GM23338 (cell line): ENCODE results near the gene OCA2.

Experiments used
- CREB1 ChIP-seq: fragments of 250-450 bp; sonication (Bioruptor Pico); IDR thresholded peaks from 2 replicates; pipeline ENCODE4 v1.5.0; 2020; ENCODE audit warnings: low read depth, mild to moderate bottlenecking, moderate library complexity
- EZH2 ChIP-seq: fragments of 200-600 bp; sonication (generic); IDR thresholded peaks from one replicate; pipeline ENCODE4 v1.8.0; 2017; ENCODE audit warnings: antibody characterized with exemption, mild to moderate bottlenecking, low read depth; ENCODE audit not compliant: unreplicated experiment
- EZH2phosphoT487 ChIP-seq: fragments of 200-600 bp; sonication (generic); IDR thresholded peaks from one replicate; pipeline ENCODE4 v1.8.1; 2018; ENCODE audit warnings: antibody characterized with exemption; ENCODE audit not compliant: unreplicated experiment
- JUNB ChIP-seq: IDR thresholded peaks from one replicate; pipeline ENCODE4 v1.6.1; 2016; ENCODE audit warnings: antibody characterized with exemption; ENCODE audit not compliant: unreplicated experiment
- NANOG ChIP-seq: IDR thresholded peaks from 2 replicates; pipeline ENCODE4 v1.6.1; 2016; ENCODE audit warnings: antibody characterized with exemption, borderline replicate concordance
- POLR2AphosphoS5 ChIP-seq: IDR thresholded peaks from 2 replicates; pipeline ENCODE4 v1.6.1; 2016; ENCODE audit warnings: antibody characterized with exemption, low read depth
- STAT1 ChIP-seq: IDR thresholded peaks from one replicate; pipeline ENCODE4 v1.6.1; 2016; ENCODE audit warnings: antibody characterized with exemption; ENCODE audit not compliant: unreplicated experiment
- ZNF114 ChIP-seq: fragments of 250-450 bp; sonication (Bioruptor Pico); IDR thresholded peaks from 2 replicates; pipeline ENCODE4 v1.5.0; 2020; ENCODE audit warnings: mild to moderate bottlenecking, moderate library complexity
- TF ChIP-seq, protein P1 (sequence below), 2 experiments: fragments of 200-600 bp in 1 of 2; sonication (generic) in 1 of 2; conservative IDR thresholded peaks; 2 replicates each; pipeline versions ENCODE4 v1.5.1 to v1.6.1; 2016 to 2017; ENCODE audit warnings: antibody characterized with exemption in 2 of 2, low read depth in 2 of 2, mild to moderate bottlenecking in 2 of 2, moderate library complexity in 1 of 2
- TF ChIP-seq, protein P2 (sequence below): IDR thresholded peaks from 2 replicates; pipeline ENCODE4 v1.6.1; 2016; ENCODE audit warnings: antibody characterized with exemption
- TF ChIP-seq, protein P3 (sequence below): IDR thresholded peaks from one replicate; pipeline ENCODE4 v1.6.1; 2018; ENCODE audit warnings: antibody characterized with exemption; ENCODE audit not compliant: unreplicated experiment

DNA sequence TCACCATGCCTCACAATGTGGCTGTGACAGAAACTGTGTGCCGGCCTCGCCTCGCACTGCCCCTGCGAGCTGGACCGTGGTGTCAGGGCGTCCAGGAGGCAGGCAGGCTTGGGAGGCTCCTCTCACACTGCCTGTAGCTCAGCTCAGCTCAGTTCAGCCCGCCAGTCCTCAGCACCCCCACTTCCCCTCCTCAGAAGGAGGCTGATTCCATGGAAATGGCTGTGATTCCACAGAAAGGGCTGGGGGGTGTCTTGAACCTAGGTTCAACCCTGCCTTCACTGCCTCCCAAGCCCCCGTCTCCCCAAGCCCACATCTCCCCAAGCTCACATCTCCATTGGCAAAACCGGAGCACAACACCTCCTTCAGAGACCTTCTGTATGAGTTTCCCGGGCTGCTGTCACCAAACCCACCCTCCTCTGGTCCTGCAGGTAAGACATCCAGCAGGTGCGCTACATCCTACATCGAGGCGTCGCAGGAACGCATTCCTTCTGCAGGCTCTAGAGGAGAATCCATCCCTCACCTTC is 94.0 kb downstream of the OCA2 start:
- TF ChIP-seq, protein P1, sequence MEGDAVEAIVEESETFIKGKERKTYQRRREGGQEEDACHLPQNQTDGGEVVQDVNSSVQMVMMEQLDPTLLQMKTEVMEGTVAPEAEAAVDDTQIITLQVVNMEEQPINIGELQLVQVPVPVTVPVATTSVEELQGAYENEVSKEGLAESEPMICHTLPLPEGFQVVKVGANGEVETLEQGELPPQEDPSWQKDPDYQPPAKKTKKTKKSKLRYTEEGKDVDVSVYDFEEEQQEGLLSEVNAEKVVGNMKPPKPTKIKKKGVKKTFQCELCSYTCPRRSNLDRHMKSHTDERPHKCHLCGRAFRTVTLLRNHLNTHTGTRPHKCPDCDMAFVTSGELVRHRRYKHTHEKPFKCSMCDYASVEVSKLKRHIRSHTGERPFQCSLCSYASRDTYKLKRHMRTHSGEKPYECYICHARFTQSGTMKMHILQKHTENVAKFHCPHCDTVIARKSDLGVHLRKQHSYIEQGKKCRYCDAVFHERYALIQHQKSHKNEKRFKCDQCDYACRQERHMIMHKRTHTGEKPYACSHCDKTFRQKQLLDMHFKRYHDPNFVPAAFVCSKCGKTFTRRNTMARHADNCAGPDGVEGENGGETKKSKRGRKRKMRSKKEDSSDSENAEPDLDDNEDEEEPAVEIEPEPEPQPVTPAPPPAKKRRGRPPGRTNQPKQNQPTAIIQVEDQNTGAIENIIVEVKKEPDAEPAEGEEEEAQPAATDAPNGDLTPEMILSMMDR (conservative IDR thresholded peaks at IDR 0.05; ENCODE audit: low read depth in 2 of 2): no peak
- TF ChIP-seq JUNB (no peak), EZH2 (no peak), POLR2AphosphoS5 (no peak), EZH2phosphoT487 (no peak), CREB1 (CRISPR knock-in tag) (no peak), NANOG (no peak), ZNF114 (CRISPR knock-in tag) (no peak), STAT1 (no peak)
- TF ChIP-seq, protein P2, sequence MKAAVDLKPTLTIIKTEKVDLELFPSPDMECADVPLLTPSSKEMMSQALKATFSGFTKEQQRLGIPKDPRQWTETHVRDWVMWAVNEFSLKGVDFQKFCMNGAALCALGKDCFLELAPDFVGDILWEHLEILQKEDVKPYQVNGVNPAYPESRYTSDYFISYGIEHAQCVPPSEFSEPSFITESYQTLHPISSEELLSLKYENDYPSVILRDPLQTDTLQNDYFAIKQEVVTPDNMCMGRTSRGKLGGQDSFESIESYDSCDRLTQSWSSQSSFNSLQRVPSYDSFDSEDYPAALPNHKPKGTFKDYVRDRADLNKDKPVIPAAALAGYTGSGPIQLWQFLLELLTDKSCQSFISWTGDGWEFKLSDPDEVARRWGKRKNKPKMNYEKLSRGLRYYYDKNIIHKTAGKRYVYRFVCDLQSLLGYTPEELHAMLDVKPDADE: no peak
- TF ChIP-seq, protein P3, sequence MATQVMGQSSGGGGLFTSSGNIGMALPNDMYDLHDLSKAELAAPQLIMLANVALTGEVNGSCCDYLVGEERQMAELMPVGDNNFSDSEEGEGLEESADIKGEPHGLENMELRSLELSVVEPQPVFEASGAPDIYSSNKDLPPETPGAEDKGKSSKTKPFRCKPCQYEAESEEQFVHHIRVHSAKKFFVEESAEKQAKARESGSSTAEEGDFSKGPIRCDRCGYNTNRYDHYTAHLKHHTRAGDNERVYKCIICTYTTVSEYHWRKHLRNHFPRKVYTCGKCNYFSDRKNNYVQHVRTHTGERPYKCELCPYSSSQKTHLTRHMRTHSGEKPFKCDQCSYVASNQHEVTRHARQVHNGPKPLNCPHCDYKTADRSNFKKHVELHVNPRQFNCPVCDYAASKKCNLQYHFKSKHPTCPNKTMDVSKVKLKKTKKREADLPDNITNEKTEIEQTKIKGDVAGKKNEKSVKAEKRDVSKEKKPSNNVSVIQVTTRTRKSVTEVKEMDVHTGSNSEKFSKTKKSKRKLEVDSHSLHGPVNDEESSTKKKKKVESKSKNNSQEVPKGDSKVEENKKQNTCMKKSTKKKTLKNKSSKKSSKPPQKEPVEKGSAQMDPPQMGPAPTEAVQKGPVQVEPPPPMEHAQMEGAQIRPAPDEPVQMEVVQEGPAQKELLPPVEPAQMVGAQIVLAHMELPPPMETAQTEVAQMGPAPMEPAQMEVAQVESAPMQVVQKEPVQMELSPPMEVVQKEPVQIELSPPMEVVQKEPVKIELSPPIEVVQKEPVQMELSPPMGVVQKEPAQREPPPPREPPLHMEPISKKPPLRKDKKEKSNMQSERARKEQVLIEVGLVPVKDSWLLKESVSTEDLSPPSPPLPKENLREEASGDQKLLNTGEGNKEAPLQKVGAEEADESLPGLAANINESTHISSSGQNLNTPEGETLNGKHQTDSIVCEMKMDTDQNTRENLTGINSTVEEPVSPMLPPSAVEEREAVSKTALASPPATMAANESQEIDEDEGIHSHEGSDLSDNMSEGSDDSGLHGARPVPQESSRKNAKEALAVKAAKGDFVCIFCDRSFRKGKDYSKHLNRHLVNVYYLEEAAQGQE: no peak
